Omental fat pad (tissue), 4 donors: ENCODE measurements around the gene DNHD1. TPM values are rescaled to one million over a fixed set of nuclear protein-coding genes. Genes with fewer than 3 reads are reported as not detected.

Experiments used
- ATAC-seq: fragments of 150-250 bp; one replicate; pipeline ENCODE4 v1.9.1; 2016; ENCODE audit warnings: mild to moderate bottlenecking, moderate library complexity; ENCODE audit not compliant: low FRiP score
- DNase-seq: peaks from one replicate; pipeline ENCODE4 v3.0.0-alpha.2; 2019; ENCODE audit warnings: low spot score
- CTCF ChIP-seq, 3 donors: fragments of 450-650 bp; IDR thresholded peaks; one replicate each; pipeline ENCODE4 v1.5.1; 2016 to 2017; ENCODE audit warnings: antibody characterized with exemption in 3 of 3, mild to moderate bottlenecking in 3 of 3, moderate library complexity in 2 of 3
- total RNA-seq, 4 donors: library from RNA; depleted of rRNA; stranded (reverse); fragments of >200 nt; gene quantifications; one replicate each; pipeline ENCODE4 v1.1.0, GENCODE V29; 2016

The DNHD1 gene
- total RNA-seq, 4 donors from 2014 or later, result 11.7 to 20.5 (median 16.6) TPM

- DNase-seq (no peak), ATAC-seq (no peak)
- no peak for TF ChIP-seq CTCF (IDR thresholded peaks at IDR 0.05)
Measured at GRCh38 chr11:6561288-6561687, 64.2 kb downstream of the DNHD1 start.

GRCh38 chr11:6563121-6563619 is 66.1 kb downstream of the DNHD1 start:
- DNase-seq (no peak), ATAC-seq (no peak)
- no peak for TF ChIP-seq CTCF (IDR thresholded peaks at IDR 0.05)

DNA sequence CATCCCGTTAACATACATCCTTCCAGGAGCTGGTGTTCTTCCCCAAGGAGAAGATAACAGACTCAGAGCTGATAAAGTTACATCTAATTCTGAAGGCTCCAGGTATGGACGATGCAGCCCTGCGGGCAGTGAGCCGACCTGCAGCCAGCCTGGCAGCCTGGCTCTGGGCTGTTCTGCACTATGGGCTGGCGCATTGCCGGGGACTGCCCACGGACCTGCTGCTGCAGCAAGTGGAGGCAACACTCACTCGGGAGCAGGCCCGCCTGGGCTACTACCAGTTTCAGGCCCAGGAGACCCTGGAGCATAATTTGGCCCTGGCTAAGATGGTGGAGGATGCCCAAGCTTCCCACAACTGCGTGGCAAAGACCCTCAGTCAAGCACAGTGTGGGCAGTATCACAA is 66.6 kb downstream of the DNHD1 start:
- DNase-seq, result no peak
- no peak for TF ChIP-seq CTCF (IDR thresholded peaks at IDR 0.05)
- no peak for ATAC-seq

DNA sequence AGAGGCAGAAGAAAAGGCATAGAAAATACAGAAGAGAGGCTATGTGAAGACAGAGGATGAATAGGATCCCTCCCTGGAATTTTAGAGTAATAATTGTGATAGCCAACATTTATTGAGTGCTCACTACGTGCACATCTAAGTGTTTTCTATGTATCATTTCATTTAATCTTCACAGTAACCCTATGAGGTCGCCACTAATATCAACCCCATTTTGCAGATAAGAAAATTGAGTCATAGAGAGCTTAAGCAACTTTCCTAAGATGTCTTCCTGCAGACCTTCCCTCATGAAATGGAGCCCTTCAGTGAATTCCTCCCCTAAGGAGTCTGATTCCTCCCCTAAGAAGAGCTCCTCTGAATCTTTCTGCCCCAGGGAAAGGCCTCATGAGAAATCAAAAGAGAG is 68.2 kb downstream of the DNHD1 start:
- no peak for DNase-seq
- TF ChIP-seq CTCF (IDR thresholded peaks at IDR 0.05), result no peak
- ATAC-seq, result no peak

DNA sequence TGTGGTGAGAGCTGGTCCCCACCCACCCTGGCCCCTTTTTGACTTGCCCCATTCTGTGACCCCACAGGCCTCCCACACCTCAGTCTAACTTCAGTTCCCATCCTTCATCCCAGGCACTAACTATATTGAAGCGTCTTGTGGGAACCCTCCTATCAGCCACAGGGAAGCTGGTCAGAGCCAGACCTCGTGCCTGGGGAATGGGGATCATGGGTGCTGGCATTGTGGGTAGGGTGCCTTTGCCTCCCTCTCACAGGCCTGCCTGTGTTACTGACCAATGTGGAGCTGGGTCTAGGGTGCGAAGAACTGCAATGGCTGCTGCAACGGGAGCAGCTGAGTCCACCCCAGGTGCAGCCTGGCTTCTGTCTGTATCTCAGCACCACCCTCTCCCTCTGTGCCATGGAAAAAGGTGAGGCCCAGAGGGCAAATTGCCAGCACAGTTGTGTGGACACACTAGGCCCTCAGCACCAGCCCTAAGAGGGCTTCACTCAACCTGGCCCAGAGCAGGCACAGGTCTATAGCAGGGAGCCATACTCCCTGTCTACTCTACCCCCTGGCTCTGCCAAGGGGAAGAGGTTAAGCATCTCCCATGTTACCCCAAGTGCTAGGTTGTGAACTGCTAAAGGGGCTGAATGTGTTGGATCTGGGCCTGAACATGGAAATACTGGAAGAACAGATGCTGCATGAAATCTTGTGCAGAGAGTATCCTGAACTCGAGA is 69.1 kb downstream of the DNHD1 start:
- ATAC-seq, result no peak

DNA sequence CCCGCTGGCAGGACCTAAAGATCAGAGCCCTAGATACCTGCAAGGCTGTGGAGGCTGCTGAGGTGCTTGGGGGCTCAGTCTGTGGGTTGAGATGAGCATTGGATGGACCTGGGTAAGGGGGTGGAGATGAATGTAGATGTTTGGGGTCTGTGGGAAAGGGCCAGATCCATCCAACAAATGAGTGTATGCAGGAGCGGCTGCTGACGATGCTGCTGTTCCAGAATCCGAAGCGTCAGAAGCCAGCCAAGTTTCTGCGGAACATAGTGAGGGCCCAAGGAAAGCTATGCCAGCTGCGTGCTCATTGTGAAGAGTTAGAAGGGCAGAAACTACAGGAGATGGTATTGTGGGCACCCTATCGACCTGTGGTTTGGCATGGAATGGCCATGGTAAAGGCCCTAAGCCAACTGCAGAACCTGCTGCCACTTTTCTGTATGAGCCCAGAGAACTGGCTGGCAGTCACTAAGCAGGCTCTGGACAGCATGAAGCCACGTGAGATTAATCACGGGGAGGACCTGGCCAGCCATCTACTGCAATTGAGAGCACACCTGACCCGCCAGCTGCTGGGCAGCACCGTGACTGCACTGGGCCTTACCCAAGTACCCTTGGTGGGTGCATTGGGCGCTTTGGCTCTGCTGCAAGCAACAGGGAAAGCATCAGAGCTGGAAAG is 69.8 kb downstream of the DNHD1 start:
- DNase-seq (no peak), ATAC-seq (no peak)
- no peak for TF ChIP-seq CTCF (IDR thresholded peaks at IDR 0.05)

More for the DNA sequence above, 69.1 kb downstream of the DNHD1 start:
- DNase-seq, result no peak
- TF ChIP-seq CTCF (IDR thresholded peaks at IDR 0.05), result no peak

DNA sequence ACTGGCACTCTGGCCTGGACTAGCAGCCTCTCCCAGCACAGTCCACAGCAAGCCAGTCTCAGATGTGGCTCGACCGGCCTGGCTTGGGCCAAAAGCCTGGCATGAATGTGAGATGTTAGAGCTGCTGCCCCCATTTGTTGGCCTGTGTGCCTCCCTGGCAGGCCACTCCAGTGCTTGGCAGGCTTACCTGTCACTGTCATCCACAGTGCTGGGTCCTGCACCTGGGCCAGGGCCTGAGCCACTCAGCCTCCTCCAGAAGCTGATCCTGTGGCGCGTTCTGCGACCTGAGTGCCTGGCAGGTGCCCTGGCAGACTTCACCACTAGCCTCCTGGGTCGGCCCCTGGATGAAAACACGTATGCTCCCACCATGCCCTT is 70.3 kb downstream of the DNHD1 start:
- DNase-seq (no peak), ATAC-seq (no peak)
- no peak for TF ChIP-seq CTCF (IDR thresholded peaks at IDR 0.05)
